Natural killer cell treated with Interleukin-12 subunit alpha and Interleukin-12 subunit beta and Interleukin-15 and Interleukin-18, amount 100 ng/mL, for 72 hours (primary cell): ENCODE data around the gene BRINP3. TPM values are rescaled to one million over a fixed set of nuclear protein-coding genes. Genes with fewer than 3 reads are reported as not detected.
"Not testable (repeated sequence)": the region's sequence is repeated elsewhere in the genome, so short reads cannot be mapped to it uniquely, and the experiment has no call there.

ENCODE experiments used
- ATAC-seq, 2 donors: fragments of 150-1000 bp; cut with Tn5 transposase in 1 of 2; sonication (Bioruptor Pico), chemical (Tn5 transposase) in 1 of 2; 2 replicates each; pipeline ENCODE4 v1.10.0; 2021
- DNase-seq: peaks from one replicate; pipeline ENCODE4 v3.0.0; 2022; ENCODE audit warnings: low spot score
- H3K27ac Mint-ChIP-seq, 2 donors: 1 replicate in 1 of 2; 2 replicates in 1 of 2; pipeline ENCODE4 v1.8.0; 2022; ENCODE audit warnings: mixed read lengths in 2 of 2, mild to moderate bottlenecking in 1 of 2, moderate library complexity in 1 of 2
- H3K27me3 Mint-ChIP-seq, 2 donors: 1 replicate in 1 of 2; 2 replicates in 1 of 2; pipeline ENCODE4 v1.8.0; 2022; ENCODE audit warnings: mixed read lengths in 2 of 2
- H3K36me3 Mint-ChIP-seq: one replicate; pipeline ENCODE4 v1.8.0; 2022; ENCODE audit warnings: mixed read lengths
- H3K4me1 Mint-ChIP-seq, 2 donors: 1 replicate in 1 of 2; 2 replicates in 1 of 2; pipeline ENCODE4 v1.8.0; 2022; ENCODE audit warnings: low read depth in 2 of 2, mixed read lengths in 2 of 2, mild to moderate bottlenecking in 1 of 2
- H3K4me3 Mint-ChIP-seq: one replicate; pipeline ENCODE4 v1.8.0; 2022; ENCODE audit warnings: mixed read lengths
- H3K9me3 Mint-ChIP-seq: 2 replicates; pipeline ENCODE4 v1.8.0; 2022; ENCODE audit warnings: mixed read lengths
- total RNA-seq, 2 donors: library from RNA; stranded (reverse); gene quantifications; one replicate each; pipeline ENCODE4 v1.2.3, GENCODE V29; 2022

BRINP3 gene
- not detected for total RNA-seq

- Mint-ChIP-seq H3K4me3 (no peak within 1 kb of the TSS), H3K27me3 (no peaks in the 10 kb centered on the region), H3K4me1 (no peaks in the 10 kb centered on the region), H3K9me3 (no peaks in the 10 kb centered on the region), H3K36me3 (peaks cover 4% of the 10 kb centered on the region), H3K27ac (no peak within 1 kb of the TSS)
- ATAC-seq (no peak), DNase-seq (no peak)
Measured at GRCh38 chr1:190477762-190478148, at the start of gene BRINP3. BRINP3 (minus strand) TSS chr1:190477864.

- no peak overlapping the region for H3K27ac Mint-ChIP-seq
- ATAC-seq (no peak), DNase-seq (no peak)
- H3K9me3 Mint-ChIP-seq: peaks cover 7% of the 10 kb centered on the region
- H3K4me1 Mint-ChIP-seq: no peaks in the 10 kb centered on the region
- H3K27me3 Mint-ChIP-seq: no peaks in the 10 kb centered on the region
- H3K4me3 Mint-ChIP-seq: no peak overlapping the region
- no peaks in the 10 kb centered on the region for H3K36me3 Mint-ChIP-seq
Measured at GRCh38 chr1:190511554-190511953, 33.9 kb upstream of the BRINP3 start.

GRCh38 chr1:190507357-190507756 lies 29.7 kb upstream of the BRINP3 start:
- H3K36me3 Mint-ChIP-seq: no peaks in the 10 kb centered on the region
- no peak overlapping the region for H3K27ac Mint-ChIP-seq

DNA sequence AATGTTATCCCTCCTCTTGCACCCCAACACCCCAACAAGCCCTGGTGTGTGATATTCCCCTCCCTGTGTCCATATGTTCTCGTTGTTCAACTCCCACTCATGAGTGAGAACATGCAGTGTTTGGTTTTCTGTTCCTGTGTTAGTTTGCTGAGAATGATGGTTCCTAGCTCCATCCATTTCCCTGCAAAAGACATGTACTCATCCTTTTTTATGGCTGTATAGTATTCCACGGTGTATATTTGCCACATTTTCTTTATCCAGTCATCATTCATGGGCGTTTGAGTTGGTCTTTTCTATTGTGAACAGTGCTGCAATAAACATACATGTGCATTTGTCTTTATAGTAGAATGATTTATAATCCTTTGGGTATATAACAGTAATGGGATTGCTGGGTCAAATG lies 26.9 kb upstream of the BRINP3 start:
- not testable (repeated sequence) for H3K4me1 Mint-ChIP-seq, ATAC-seq, DNase-seq, H3K27ac Mint-ChIP-seq, H3K4me3 Mint-ChIP-seq, H3K36me3 Mint-ChIP-seq, H3K27me3 Mint-ChIP-seq
- peaks cover 14% of the 10 kb centered on the region for H3K9me3 Mint-ChIP-seq

More at GRCh38 chr1:190507357-190507756, 29.7 kb upstream of the BRINP3 start:
- Mint-ChIP-seq H3K9me3 (peaks cover 14% of the 10 kb centered on the region), H3K27me3 (no peaks in the 10 kb centered on the region), H3K4me1 (no peaks in the 10 kb centered on the region), H3K4me3 (no peak overlapping the region)
- DNase-seq: no peak
- ATAC-seq: no peak

DNA sequence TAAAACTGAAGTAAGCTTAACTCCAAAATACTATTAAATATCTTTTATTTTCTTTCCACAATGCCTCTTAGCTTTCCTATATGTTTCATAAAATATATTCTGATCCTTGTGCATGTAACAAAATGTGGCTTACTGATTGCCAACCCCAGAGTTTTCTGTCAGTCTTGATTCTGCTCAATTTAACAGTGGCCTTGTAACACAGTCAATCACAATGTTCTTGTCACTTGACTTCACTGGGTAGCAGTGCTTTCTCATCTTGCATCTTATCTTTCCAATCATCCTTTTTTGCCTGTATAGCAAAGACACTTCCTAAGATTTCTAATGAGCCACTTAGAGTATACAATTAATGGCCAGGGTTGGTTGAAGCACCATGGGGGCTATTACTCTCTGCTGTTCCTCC lies 19.9 kb upstream of the BRINP3 start:
- no peak overlapping the region for H3K4me3 Mint-ChIP-seq
- H3K27me3 Mint-ChIP-seq: no peaks in the 10 kb centered on the region
- H3K9me3 Mint-ChIP-seq: peaks cover 17% of the 10 kb centered on the region
- no peak overlapping the region for H3K27ac Mint-ChIP-seq
- peaks cover 6% of the 10 kb centered on the region for H3K36me3 Mint-ChIP-seq
- H3K4me1 Mint-ChIP-seq: no peaks in the 10 kb centered on the region
- DNase-seq (no peak), ATAC-seq (no peak)

DNA sequence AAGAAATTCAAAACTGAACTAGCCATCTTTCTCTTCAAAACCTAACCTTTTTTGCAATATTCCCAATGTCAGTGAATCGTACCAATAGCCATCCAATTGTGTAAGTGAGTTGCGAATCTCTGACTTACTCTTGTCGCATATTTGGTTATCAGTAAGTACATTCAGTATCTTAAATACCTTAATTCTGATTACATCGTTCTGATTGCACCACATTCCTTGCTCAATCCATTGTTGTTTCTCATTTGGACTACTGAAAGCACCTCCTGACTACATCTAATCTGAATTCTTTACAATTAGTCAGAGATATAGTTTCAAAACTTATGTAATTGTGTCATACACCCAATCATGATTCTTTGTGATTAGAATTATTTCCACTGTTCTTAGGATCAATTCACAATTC lies 16.8 kb upstream of the BRINP3 start:
- no peaks in the 10 kb centered on the region for H3K4me1 Mint-ChIP-seq
- no peak overlapping the region for H3K4me3 Mint-ChIP-seq
- DNase-seq: no peak
- no peak overlapping the region for H3K27ac Mint-ChIP-seq
- H3K27me3 Mint-ChIP-seq: no peaks in the 10 kb centered on the region
- ATAC-seq: no peak
- no peaks in the 10 kb centered on the region for H3K36me3 Mint-ChIP-seq
- H3K9me3 Mint-ChIP-seq: peaks cover 21% of the 10 kb centered on the region

- Mint-ChIP-seq H3K36me3 (no peaks in the 10 kb centered on the region), H3K9me3 (peaks cover 14% of the 10 kb centered on the region), H3K4me3 (no peak overlapping the region), H3K27ac (no peak overlapping the region), H3K4me1 (no peaks in the 10 kb centered on the region), H3K27me3 (no peaks in the 10 kb centered on the region)
- ATAC-seq (no peak), DNase-seq (no peak)
Measured at GRCh38 chr1:190491404-190491803, 13.7 kb upstream of the BRINP3 start.

GRCh38 chr1:190484045-190484444 lies 6.4 kb upstream of the BRINP3 start:
- H3K27ac Mint-ChIP-seq: no peak overlapping the region
- H3K36me3 Mint-ChIP-seq: no peaks in the 10 kb centered on the region
- no peaks in the 10 kb centered on the region for H3K4me1 Mint-ChIP-seq
- DNase-seq (no peak), ATAC-seq (no peak)
- peaks cover 2% of the 10 kb centered on the region for H3K9me3 Mint-ChIP-seq
- H3K27me3 Mint-ChIP-seq: no peaks in the 10 kb centered on the region
- no peak overlapping the region for H3K4me3 Mint-ChIP-seq

DNA sequence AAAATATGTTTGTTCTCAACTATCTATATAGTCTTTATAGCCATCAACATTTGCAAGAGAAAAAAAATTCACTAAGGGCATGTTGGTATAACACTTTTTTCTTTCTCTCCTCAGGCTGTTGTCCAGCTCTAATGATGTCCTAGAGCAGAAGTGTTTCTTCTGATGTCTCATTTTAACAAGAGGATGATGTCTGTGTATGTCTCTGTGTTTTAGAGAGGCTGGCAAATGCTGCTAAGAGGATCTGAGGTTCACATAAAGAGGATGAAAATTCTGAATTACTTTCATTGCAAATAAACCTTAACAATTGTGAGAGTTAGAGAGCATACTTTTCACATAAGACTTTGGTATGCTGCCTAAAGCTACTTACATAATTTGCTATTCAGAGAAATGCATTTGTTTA lies 2.6 kb upstream of the BRINP3 start:
- ATAC-seq (no peak), DNase-seq (no peak)
- no peaks in the 10 kb centered on the region for H3K36me3 Mint-ChIP-seq
- no peaks in the 10 kb centered on the region for H3K4me1 Mint-ChIP-seq
- H3K4me3 Mint-ChIP-seq: no peak overlapping the region
- H3K27me3 Mint-ChIP-seq: no peaks in the 10 kb centered on the region
- peaks cover 2% of the 10 kb centered on the region for H3K9me3 Mint-ChIP-seq
- H3K27ac Mint-ChIP-seq: no peak overlapping the region

DNA sequence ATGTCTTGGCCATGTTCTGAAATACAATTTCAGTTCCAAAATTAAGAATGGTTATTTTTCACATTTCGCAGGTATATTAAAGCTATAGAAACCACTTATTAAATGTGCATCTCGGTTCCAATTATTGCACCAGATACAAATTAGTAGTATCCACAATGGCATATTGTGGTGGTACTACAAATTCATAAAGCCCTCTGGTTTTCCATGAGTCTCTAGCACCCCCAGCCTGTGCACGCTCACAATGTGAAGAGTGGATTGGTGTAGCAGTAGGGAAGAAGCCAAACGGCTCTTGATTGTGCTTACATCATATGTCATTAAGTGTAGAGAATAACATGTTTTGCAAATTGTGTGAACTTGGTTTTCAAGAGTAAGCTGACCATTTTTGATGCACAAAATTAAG lies 1.9 kb upstream of the BRINP3 start:
- ATAC-seq (no peak), DNase-seq (no peak)
- H3K9me3 Mint-ChIP-seq: no peaks in the 10 kb centered on the region
- no peak overlapping the region for H3K27ac Mint-ChIP-seq
- no peaks in the 10 kb centered on the region for H3K4me1 Mint-ChIP-seq
- no peaks in the 10 kb centered on the region for H3K36me3 Mint-ChIP-seq
- no peaks in the 10 kb centered on the region for H3K27me3 Mint-ChIP-seq
- no peak overlapping the region for H3K4me3 Mint-ChIP-seq

- ATAC-seq: no peak
- DNase-seq: no peak
- H3K4me1 Mint-ChIP-seq: no peaks in the 10 kb centered on the region
- no peak overlapping the region for H3K4me3 Mint-ChIP-seq
- no peak overlapping the region for H3K27ac Mint-ChIP-seq
- no peaks in the 10 kb centered on the region for H3K9me3 Mint-ChIP-seq
- H3K36me3 Mint-ChIP-seq: peaks cover 3% of the 10 kb centered on the region
- H3K27me3 Mint-ChIP-seq: no peaks in the 10 kb centered on the region
Measured at GRCh38 chr1:190479050-190479397, 1.4 kb upstream of the BRINP3 start.

GRCh38 chr1:190478149-190479049 lies 735 bp upstream of the BRINP3 start:
- Mint-ChIP-seq H3K9me3 (no peaks in the 10 kb centered on the region), H3K27me3 (no peaks in the 10 kb centered on the region), H3K4me3 (no peak overlapping the region), H3K36me3 (peaks cover 4% of the 10 kb centered on the region), H3K27ac (no peak overlapping the region), H3K4me1 (no peaks in the 10 kb centered on the region)
- no peak for DNase-seq
- ATAC-seq: no peak

DNA sequence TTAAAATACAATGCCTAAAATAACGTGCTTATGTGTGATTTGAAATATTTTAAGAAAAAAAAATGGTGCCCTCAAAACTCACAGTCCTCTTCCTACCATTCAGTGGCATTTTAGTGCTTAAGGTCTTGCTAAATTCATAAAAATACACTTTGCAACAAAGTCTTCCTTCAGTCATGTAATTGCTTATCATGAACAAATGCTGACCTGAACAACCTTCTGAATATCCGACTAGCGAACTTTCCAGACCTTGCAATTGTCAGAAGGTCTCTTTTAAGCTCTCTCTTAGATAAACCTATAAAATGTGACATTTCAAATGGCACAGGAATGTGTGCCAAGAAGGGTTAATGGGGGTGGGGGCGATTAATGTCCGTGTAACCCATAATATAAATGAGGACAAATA lies 858 bp downstream of the BRINP3 start:
- H3K27me3 Mint-ChIP-seq: no peaks in the 10 kb centered on the region
- ATAC-seq (no peak), DNase-seq (no peak)
- no peaks in the 10 kb centered on the region for H3K9me3 Mint-ChIP-seq
- peaks cover 4% of the 10 kb centered on the region for H3K36me3 Mint-ChIP-seq
- H3K4me1 Mint-ChIP-seq: no peaks in the 10 kb centered on the region
- no peak overlapping the region for H3K4me3 Mint-ChIP-seq
- H3K27ac Mint-ChIP-seq: no peak overlapping the region

- peaks cover 4% of the 10 kb centered on the region for H3K36me3 Mint-ChIP-seq
- H3K27ac Mint-ChIP-seq: no peak overlapping the region
- H3K4me3 Mint-ChIP-seq: no peak overlapping the region
- H3K27me3 Mint-ChIP-seq: no peaks in the 10 kb centered on the region
- no peaks in the 10 kb centered on the region for H3K9me3 Mint-ChIP-seq
- no peak for ATAC-seq
- no peaks in the 10 kb centered on the region for H3K4me1 Mint-ChIP-seq
- no peak for DNase-seq
Measured at GRCh38 chr1:190476321-190476720, 1.3 kb downstream of the BRINP3 start.
